Breast epithelium (tissue), 3 donors: ENCODE results near the gene FBXO31.
"Not testable (repeated sequence)": the region's sequence is repeated elsewhere in the genome, so short reads cannot be mapped to it uniquely, and the experiment has no call there.

ENCODE experiments used
- POLR2A ChIP-seq: fragments of 450-650 bp; IDR thresholded peaks from one replicate; pipeline ENCODE4 v1.6.1; 2016; ENCODE audit warnings: antibody characterized with exemption, mild to moderate bottlenecking, moderate library complexity
- POLR2AphosphoS5 ChIP-seq, 3 donors: sonication (generic); formaldehyde crosslinking; IDR thresholded peaks; one replicate each; pipeline ENCODE4 v1.6.1; 2017; ENCODE audit warnings: antibody characterized with exemption in 3 of 3
- TF ChIP-seq, protein P1 (sequence below), 3 donors: fragments of 450-650 bp; IDR thresholded peaks; one replicate each; pipeline ENCODE4 v1.5.1; 2016 to 2017; ENCODE audit warnings: antibody characterized with exemption in 3 of 3, mild to moderate bottlenecking in 3 of 3, moderate library complexity in 3 of 3

DNA sequence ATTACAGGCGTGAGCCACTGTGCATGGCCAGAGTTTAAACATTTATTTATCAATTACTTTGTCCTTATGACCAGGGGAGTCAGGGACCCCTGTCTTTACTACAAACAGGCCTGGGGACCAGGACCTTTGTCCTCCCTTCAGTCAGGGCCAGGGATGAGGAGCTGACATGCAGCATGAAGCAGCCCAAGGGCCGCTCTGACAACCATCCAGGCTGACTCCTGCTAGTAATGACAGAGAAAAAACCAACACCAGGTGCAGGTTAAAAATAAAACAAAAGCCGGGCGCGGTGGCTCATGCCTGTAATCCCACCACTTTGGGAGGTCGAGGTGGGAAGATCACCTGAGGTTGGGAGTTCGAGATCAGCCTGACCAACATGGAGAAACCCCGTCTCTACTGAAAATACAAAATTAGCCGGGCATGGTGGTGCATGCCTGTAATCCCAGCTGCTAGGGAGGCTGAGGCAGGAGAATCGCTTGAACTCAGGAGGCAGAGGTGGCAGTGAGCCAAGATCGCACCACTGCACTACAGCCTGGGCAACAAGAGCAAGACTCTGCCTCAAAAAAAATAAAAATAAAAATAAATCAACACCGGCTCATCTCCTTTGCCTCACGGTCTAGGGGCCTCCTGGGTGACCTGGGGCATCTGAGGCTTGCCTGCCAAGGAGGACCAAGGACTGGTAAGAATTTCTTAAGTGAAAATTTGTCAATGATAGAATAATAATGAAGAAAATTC lies 20.6 kb downstream of the FBXO31 start:
- TF ChIP-seq POLR2AphosphoS5 (IDR thresholded peaks at IDR 0.05); POLR2A: not testable (repeated sequence)
- TF ChIP-seq, protein P1, sequence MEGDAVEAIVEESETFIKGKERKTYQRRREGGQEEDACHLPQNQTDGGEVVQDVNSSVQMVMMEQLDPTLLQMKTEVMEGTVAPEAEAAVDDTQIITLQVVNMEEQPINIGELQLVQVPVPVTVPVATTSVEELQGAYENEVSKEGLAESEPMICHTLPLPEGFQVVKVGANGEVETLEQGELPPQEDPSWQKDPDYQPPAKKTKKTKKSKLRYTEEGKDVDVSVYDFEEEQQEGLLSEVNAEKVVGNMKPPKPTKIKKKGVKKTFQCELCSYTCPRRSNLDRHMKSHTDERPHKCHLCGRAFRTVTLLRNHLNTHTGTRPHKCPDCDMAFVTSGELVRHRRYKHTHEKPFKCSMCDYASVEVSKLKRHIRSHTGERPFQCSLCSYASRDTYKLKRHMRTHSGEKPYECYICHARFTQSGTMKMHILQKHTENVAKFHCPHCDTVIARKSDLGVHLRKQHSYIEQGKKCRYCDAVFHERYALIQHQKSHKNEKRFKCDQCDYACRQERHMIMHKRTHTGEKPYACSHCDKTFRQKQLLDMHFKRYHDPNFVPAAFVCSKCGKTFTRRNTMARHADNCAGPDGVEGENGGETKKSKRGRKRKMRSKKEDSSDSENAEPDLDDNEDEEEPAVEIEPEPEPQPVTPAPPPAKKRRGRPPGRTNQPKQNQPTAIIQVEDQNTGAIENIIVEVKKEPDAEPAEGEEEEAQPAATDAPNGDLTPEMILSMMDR (IDR thresholded peaks at IDR 0.05) = not testable (repeated sequence)
